ENCODE measurements around the gene MBOAT1.

GRCh38 chr6:20058912-20059311 is 153.4 kb downstream of the MBOAT1 start:
- TF ChIP-seq CTCF (IDR thresholded peaks at IDR 0.05; ENCODE audit: insufficient read depth, low read length): no peak
- peak; percentile 16; the same call in 1 of the 2 replicates for TF ChIP-seq POLR2AphosphoS5 (IDR thresholded peaks at IDR 0.05; ENCODE audit: low read depth)

All from HL-60 (cell line).